SK-N-MC (cell line): ENCODE results near the gene PLEKHA6.

Experiments
- DNase-seq: peaks from one replicate; pipeline ENCODE4 v3.0.0-alpha.2; 2011; ENCODE audit warnings: low read depth, low spot score
- H3K27ac ChIP-seq: fragments of 200-600 bp; sonication (generic); 2 replicates; pipeline ENCODE4 v1.5.1; 2016; ENCODE audit warnings: mixed run types
- H3K36me3 ChIP-seq: fragments of 200-600 bp; sonication (generic); 2 replicates; pipeline ENCODE4 v1.6.1; 2017; ENCODE audit warnings: antibody characterized with exemption, low read length, mixed read lengths; ENCODE audit not compliant: insufficient read depth
- H3K4me3 ChIP-seq: fragments of 200-600 bp; sonication (generic); 2 replicates; pipeline ENCODE4 v1.5.1; 2016
- H3K9ac ChIP-seq: fragments of 200-600 bp; sonication (generic); 2 replicates; pipeline ENCODE4 v1.8.0; 2017; ENCODE audit warnings: mixed run types, mixed read lengths; ENCODE audit not compliant: insufficient read length
- H3K9me3 ChIP-seq: fragments of 200-600 bp; sonication (generic); 2 replicates; pipeline ENCODE4 v1.6.1; 2017; ENCODE audit warnings: low read depth, mild to moderate bottlenecking, antibody characterized with exemption, low read length, moderate library complexity, mixed read lengths
- EZH2 ChIP-seq: fragments of 200-600 bp; sonication (generic); IDR thresholded peaks from one replicate; pipeline ENCODE4 v1.6.1; 2017; ENCODE audit warnings: antibody characterized with exemption
- FOXP2 ChIP-seq: optimal IDR thresholded peaks from 2 replicates; pipeline ENCODE3; 2011; ENCODE audit warnings: mild to moderate bottlenecking, moderate library complexity; ENCODE audit not compliant: insufficient read depth; ENCODE audit errors: extremely low read length, control extremely low read depth
- POLR2AphosphoS5 ChIP-seq: IDR thresholded peaks from 2 replicates; pipeline ENCODE4 v1.6.1; 2012; ENCODE audit warnings: mild to moderate bottlenecking, low read depth, low read length, borderline replicate concordance

The PLEKHA6 gene

DNA sequence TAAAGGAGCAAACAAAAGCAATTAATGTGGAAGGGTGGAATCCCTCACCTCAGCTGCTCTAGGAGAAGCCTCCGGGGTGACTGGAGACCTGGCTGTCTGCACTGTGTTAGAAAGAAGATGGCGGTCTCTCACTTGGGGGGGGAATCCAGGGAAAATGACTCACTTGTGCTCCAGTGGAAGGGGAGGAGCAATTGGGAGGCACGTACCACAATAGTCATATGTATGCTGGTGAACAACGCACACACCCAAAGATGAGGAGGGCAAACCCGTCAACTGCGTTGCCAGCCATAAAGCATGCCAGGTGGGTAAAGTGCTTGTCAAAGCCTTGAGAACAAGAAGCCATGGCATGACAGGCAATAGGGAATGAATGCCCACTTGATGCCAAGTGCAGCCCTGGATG lies 22.1 kb downstream of the PLEKHA6 start:
- no peak for DNase-seq
- H3K36me3 ChIP-seq = no peaks in the 10 kb centered on the region
- no peak overlapping the region for H3K9ac ChIP-seq
- no peak overlapping the region for H3K4me3 ChIP-seq
- TF ChIP-seq EZH2 = no peak
- no peak for TF ChIP-seq POLR2AphosphoS5
- TF ChIP-seq FOXP2 = no peak
- no peaks in the 10 kb centered on the region for H3K9me3 ChIP-seq
- H3K27ac ChIP-seq = no peak overlapping the region

DNA sequence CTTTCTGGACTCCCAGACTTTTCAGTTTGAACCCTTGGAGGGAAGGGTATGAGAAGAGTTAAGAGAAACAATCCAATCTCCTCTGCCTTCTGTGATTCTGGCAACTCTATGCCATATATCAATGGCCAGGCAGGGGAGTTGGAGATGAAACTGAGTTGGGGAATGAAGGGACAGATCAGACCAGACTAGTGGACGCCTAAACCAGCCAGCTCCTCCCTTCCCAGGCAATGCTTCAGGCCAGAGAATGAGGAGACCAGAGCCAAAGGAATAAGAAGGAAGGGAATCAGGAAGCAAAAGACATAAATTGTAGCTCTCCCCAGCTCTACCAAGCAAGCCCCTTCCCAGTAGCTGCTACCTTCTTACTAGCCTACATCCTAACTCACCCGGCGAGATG lies 22.7 kb downstream of the PLEKHA6 start:
- TF ChIP-seq EZH2 (no peak), POLR2AphosphoS5 (no peak), FOXP2 (no peak)

DNA sequence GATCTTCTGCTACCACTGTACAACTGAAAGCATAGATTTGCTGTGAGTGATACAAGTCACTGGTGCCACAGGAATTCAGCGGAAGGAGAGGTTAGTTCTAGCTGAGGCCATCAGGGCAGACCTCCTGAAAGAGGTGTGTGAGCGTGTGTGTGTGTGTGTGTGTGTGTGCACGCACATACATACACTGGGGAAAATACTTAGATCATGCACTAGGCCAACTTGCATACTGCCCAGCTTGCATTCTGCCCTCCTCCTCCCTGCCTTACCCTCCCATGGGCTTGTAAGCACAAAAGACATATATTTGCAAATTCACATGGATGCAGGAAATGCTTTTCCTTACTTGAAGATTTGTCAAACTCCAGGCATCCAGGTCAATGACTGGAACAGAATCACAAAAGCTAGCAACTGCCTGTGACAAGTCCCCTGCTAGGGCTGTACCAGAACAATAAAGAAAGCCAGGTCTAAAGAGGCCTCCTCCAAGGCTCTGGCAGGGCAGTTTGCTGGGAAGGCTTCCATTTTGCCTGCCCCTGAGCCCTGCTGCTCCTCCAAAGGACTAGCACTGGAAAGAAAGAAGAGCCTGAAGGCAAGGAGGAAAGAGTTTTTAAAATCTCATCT lies 23.2 kb downstream of the PLEKHA6 start:
- H3K9ac ChIP-seq = no peak overlapping the region
- TF ChIP-seq POLR2AphosphoS5 = no peak
- no peak for TF ChIP-seq FOXP2
- no peak for TF ChIP-seq EZH2

More for the DNA sequence above, 22.7 kb downstream of the PLEKHA6 start:
- no peak for DNase-seq
- Histone ChIP-seq H3K36me3 (no peaks in the 10 kb centered on the region), H3K27ac (no peak overlapping the region), H3K4me3 (no peak overlapping the region), H3K9me3 (no peaks in the 10 kb centered on the region), H3K9ac (no peak overlapping the region)

DNA sequence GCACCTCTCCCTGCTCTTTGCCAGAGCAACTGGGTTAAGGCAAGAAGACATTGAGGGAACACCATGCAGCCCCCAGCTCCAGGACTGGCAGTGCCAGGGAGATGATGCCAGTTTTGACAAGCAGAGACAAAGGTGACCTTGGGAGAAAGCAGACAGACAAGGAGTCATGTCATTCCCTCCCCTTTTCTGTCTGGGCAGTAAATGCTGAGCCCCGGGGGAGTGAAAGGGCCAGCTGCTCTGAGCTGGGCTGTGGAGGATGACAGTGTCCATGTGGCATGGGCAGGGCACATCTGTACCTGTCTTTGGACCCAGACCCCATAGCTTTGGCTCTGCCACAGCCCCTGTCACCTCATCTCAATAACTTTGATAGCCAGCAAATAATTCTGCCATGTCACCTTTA lies 24.2 kb downstream of the PLEKHA6 start:
- no peak for TF ChIP-seq POLR2AphosphoS5
- TF ChIP-seq EZH2 = no peak
- TF ChIP-seq FOXP2 = no peak
- H3K9me3 ChIP-seq = no peaks in the 10 kb centered on the region
- no peak overlapping the region for H3K9ac ChIP-seq
- H3K4me3 ChIP-seq = no peak overlapping the region
- no peaks in the 10 kb centered on the region for H3K36me3 ChIP-seq
- DNase-seq = no peak
- no peak overlapping the region for H3K27ac ChIP-seq

More for the DNA sequence above, 23.2 kb downstream of the PLEKHA6 start:
- Histone ChIP-seq H3K27ac (no peak overlapping the region), H3K9me3 (no peaks in the 10 kb centered on the region), H3K4me3 (no peak overlapping the region), H3K36me3 (no peaks in the 10 kb centered on the region)
- no peak for DNase-seq

DNA sequence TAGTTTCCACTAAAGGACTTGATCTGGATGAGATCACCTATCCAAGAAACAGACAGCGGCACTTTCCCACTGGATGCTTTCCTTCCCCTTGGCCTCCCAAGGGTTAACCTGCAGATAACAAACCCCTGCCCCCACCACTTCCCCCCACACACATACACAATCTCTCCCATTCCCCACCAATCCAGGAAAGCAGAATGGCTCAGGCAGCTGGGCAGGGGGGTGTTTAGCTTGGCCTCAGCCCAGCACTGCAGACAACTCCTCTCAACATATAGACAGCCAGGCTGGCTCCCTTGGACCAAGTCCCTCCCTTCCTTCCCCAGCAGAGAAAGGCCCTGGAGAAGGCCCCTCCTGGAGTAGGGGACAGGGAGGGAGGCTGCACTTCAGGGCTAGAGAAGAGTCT lies 24.6 kb downstream of the PLEKHA6 start:
- Histone ChIP-seq H3K9me3 (no peaks in the 10 kb centered on the region), H3K27ac (no peak overlapping the region), H3K4me3 (no peak overlapping the region), H3K9ac (no peak overlapping the region), H3K36me3 (no peaks in the 10 kb centered on the region)
- TF ChIP-seq EZH2 (no peak), FOXP2 (no peak), POLR2AphosphoS5 (no peak)
- DNase-seq = no peak

DNA sequence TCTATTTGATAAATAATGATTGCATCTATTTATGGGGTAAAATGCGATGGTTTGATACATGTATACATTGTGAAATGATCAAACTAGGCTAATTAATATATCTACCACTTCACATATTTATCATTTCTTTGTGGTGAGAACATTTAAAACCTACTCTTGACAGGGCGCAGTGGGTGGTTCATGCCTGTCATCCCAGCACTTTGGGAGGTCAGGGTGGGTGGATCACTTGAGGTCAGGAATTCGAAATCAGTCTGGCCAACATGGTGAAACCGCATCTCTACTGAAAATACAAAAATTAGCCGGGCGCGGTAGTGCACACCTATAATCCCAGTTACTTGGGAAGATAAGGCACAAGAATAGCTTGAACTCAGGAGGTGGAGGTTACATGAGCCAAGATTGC lies 25.3 kb downstream of the PLEKHA6 start:
- no peak overlapping the region for H3K4me3 ChIP-seq
- no peaks in the 10 kb centered on the region for H3K36me3 ChIP-seq
- H3K9me3 ChIP-seq = no peaks in the 10 kb centered on the region
- DNase-seq = no peak
- TF ChIP-seq FOXP2 (no peak), POLR2AphosphoS5 (no peak), EZH2 (no peak)
- H3K9ac ChIP-seq = no peak overlapping the region
- H3K27ac ChIP-seq = no peak overlapping the region

DNA sequence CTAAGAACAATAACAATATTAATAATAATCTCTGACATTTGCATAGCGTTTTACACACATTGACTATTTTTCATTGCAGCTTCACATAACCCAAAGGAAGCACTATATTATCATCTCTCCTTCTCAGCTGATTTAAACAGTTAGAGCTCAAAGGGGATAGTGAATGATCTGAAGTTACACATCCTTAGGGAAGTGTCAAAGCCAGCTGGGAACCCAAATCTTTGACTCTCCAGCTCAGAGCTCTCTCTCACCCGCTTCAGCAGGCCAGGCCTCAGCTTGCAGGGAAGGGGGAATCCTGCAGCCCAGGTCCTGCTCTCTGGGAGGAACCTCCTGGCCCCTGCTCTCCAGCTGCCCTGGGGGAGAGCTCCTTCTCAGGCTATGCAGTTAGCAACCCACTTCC lies 26.3 kb downstream of the PLEKHA6 start:
- H3K9me3 ChIP-seq = no peaks in the 10 kb centered on the region
- no peak overlapping the region for H3K4me3 ChIP-seq
- DNase-seq = no peak
- no peak overlapping the region for H3K27ac ChIP-seq
- TF ChIP-seq EZH2 (no peak), POLR2AphosphoS5 (no peak), FOXP2 (no peak)
- no peak overlapping the region for H3K9ac ChIP-seq
- no peaks in the 10 kb centered on the region for H3K36me3 ChIP-seq

DNA sequence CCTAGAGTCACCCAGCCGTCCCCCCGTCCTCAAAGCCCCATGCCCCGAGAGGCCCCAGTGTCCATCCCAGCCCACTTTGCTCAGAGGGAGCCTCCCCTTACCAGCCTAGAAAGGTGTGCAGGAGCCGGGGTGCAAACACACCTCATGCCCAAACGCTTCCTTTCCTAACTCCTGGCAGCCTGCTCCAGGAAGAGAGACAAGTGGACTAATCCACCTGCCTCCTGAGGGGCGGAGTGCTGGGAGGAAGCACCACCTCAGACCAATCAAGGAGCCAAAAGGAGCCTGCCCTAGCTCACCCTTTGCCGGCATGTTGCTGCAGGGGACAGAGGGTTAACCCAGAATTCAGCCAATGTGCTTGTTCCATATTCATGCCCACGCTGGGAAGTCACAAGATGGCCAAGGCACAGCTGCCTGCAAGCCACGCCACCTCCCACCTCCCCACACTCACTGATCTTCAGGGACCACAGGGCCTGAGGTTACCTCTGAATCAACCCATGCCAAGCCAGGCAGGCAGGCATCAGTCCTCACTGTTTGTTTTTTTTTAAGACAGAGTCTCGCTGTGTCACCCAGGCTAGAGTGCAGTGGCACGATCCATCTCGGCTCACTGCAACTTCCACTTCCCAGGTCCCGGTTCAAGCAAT lies 27.8 kb downstream of the PLEKHA6 start:
- H3K9ac ChIP-seq = no peak overlapping the region
- H3K9me3 ChIP-seq = no peaks in the 10 kb centered on the region
- H3K4me3 ChIP-seq = no peak overlapping the region
- no peaks in the 10 kb centered on the region for H3K36me3 ChIP-seq
- no peak overlapping the region for H3K27ac ChIP-seq
- DNase-seq = no peak
- TF ChIP-seq EZH2 (no peak), POLR2AphosphoS5 (no peak), FOXP2 (no peak)
